Nephron (organoid): Measurements from ENCODE around the gene PRKCD.

Source experiments
- H3K27ac Mint-ChIP-seq, 3 experiments: 2 replicates each; pipeline ENCODE4 v1.8.0; 2020; ENCODE audit warnings: mixed read lengths in 3 of 3, mild to moderate bottlenecking in 2 of 3, moderate library complexity in 1 of 3
- H3K27me3 Mint-ChIP-seq: 2 replicates; pipeline ENCODE4 v1.8.0; 2021; ENCODE audit warnings: low read depth, mild to moderate bottlenecking, moderate library complexity, mixed read lengths
- H3K36me3 Mint-ChIP-seq: 2 replicates; pipeline ENCODE4 v1.8.0; 2020; ENCODE audit warnings: low read depth, mixed read lengths
- H3K4me1 Mint-ChIP-seq: 2 replicates; pipeline ENCODE4 v1.8.0; 2020; ENCODE audit warnings: mixed read lengths
- H3K4me3 Mint-ChIP-seq, 3 experiments: 2 replicates each; pipeline ENCODE4 v1.8.0; 2020; ENCODE audit warnings: mild to moderate bottlenecking in 3 of 3, mixed read lengths in 3 of 3, moderate library complexity in 2 of 3
- H3K9me3 Mint-ChIP-seq: 2 replicates; pipeline ENCODE4 v1.8.0; 2020; ENCODE audit warnings: mixed read lengths
- CTCF ChIP-seq, 3 experiments: fragments of 200-600 bp; sonication (generic); IDR thresholded peaks; one replicate each; pipeline ENCODE4 v1.5.0; 2021; ENCODE audit warnings: antibody characterized with exemption in 3 of 3; ENCODE audit not compliant: unreplicated experiment in 3 of 3

Gene PRKCD

GRCh38 chr3:53134631-53135232, 26.3 kb upstream of the PRKCD start:
- Mint-ChIP-seq H3K36me3 (no peaks in the 10 kb centered on the region), H3K4me3 (no peak overlapping the region), H3K27me3 (no peaks in the 10 kb centered on the region), H3K27ac (peak overlapping the region in 1 of 3 experiments; percentile 20), H3K4me1 (peaks cover 14% of the 10 kb centered on the region), H3K9me3 (no peaks in the 10 kb centered on the region)
- TF ChIP-seq CTCF (IDR thresholded peaks at IDR 0.05; ENCODE audit: unreplicated experiment in 3 of 3) = peak; percentile 56 to 67 (median 66)

- Mint-ChIP-seq H3K36me3 (no peaks in the 10 kb centered on the region), H3K27ac (no peak overlapping the region), H3K9me3 (no peaks in the 10 kb centered on the region), H3K27me3 (no peaks in the 10 kb centered on the region), H3K4me3 (no peak overlapping the region), H3K4me1 (peaks cover 7% of the 10 kb centered on the region)
- TF ChIP-seq CTCF (IDR thresholded peaks at IDR 0.05; ENCODE audit: unreplicated experiment in 3 of 3) = no peak
Measured at GRCh38 chr3:53137221-53137620, 23.8 kb upstream of the PRKCD start.

- Mint-ChIP-seq H3K27me3 (no peaks in the 10 kb centered on the region), H3K9me3 (no peaks in the 10 kb centered on the region), H3K36me3 (no peaks in the 10 kb centered on the region), H3K4me3 (no peak overlapping the region), H3K4me1 (peaks cover 7% of the 10 kb centered on the region), H3K27ac (no peak overlapping the region)
- no peak for TF ChIP-seq CTCF (IDR thresholded peaks at IDR 0.05; ENCODE audit: unreplicated experiment in 3 of 3)
Measured at GRCh38 chr3:53137835-53138446, 23.1 kb upstream of the PRKCD start.

GRCh38 chr3:53139906-53140846, 20.8 kb upstream of the PRKCD start:
- peak overlapping the region in 2 of 3 experiments; percentile 30 to 47 for H3K27ac Mint-ChIP-seq

More at GRCh38 chr3:53139906-53140846, 20.8 kb upstream of the PRKCD start:
- Mint-ChIP-seq H3K27me3 (no peaks in the 10 kb centered on the region), H3K36me3 (no peaks in the 10 kb centered on the region), H3K4me1 (peaks cover 7% of the 10 kb centered on the region), H3K9me3 (no peaks in the 10 kb centered on the region), H3K4me3 (no peak overlapping the region)
- no peak for TF ChIP-seq CTCF (IDR thresholded peaks at IDR 0.05; ENCODE audit: unreplicated experiment in 3 of 3)
